GM12891 (cell line): ENCODE data around the gene JPH4.

Source experiments
- POLR2A ChIP-seq: IDR thresholded peaks from 2 replicates; pipeline ENCODE4 v1.6.1; 2011; ENCODE audit warnings: low read depth, low read length, control low read depth
- POLR2AphosphoS5 ChIP-seq: IDR thresholded peaks from 2 replicates; pipeline ENCODE4 v1.6.1; 2011; ENCODE audit warnings: low read depth, low read length, control low read depth
- SPI1 ChIP-seq: IDR thresholded peaks from 2 replicates; pipeline ENCODE4 v1.6.1; 2011; ENCODE audit warnings: low read depth, low read length, control low read depth
- TAF1 ChIP-seq: IDR thresholded peaks from 2 replicates; pipeline ENCODE4 v1.6.1; 2011; ENCODE audit warnings: low read depth, low read length, control low read depth

DNA sequence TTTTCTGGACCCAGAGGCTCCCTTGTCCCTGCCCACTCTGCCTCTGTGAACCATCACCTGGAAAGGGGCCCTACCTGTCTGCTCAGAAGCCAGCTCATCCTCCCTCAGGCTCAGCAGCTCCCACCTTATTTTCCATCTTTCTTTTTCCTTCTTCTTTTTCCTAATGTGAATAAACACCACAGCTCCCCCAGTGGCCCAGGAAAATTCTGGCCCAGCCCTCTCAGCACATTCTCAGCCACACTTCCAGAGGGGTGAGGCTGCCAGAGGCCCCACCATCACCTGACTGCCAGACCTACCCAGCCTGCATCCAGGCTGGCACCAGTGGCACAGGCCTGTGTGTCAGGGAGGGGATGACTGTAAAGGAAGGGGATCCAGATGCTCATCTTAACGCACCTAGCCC is 50.0 kb downstream of the JPH4 start:
- TF ChIP-seq SPI1, result no peak
- TF ChIP-seq POLR2AphosphoS5, result no peak
- no peak for TF ChIP-seq POLR2A
- TF ChIP-seq TAF1, result no peak
